Measurements from ENCODE around the gene HKDC1. TPM values are rescaled to one million over a fixed set of nuclear protein-coding genes. Genes with fewer than 3 reads are reported as not detected.
A peak's percentile ranks its signal among the peaks of the same experiment; 100 is the strongest.
"Not testable (repeated sequence)": the region's sequence is repeated elsewhere in the genome, so short reads cannot be mapped to it uniquely, and the experiment has no call there.

Gene HKDC1
- total and polyA plus RNA-seq, 11 donors = 0.11 to 0.19 (median 0.14) TPM; not detected in 8

GRCh38 chr10:69281507-69282413, 61.6 kb downstream of the HKDC1 start:
- peak; percentile 47 to 75 (median 60) for ATAC-seq
- peak overlapping the region in 3 of 12 donors; percentile 28 to 56 (median 47) for H3K27ac ChIP-seq
- no peaks in the 10 kb centered on the region for H3K36me3 ChIP-seq
- H3K27me3 ChIP-seq = no peaks in the 10 kb centered on the region
- intact Hi-C loops (cut with DNase I) = no loop called here
- WGBS, 4 donors = 52 to 61% (median 58%) methylated on average over 8 of the region's 8 CpGs
- no peak for DNase-seq
- peaks cover 0 to 26% (median 10%) of the 10 kb centered on the region in 12 donors for H3K4me1 ChIP-seq
- H3K9me3 ChIP-seq = no peaks in the 10 kb centered on the region
- no peak for TF ChIP-seq POLR2A (IDR thresholded peaks at IDR 0.05)
- no peak for TF ChIP-seq CTCF (IDR thresholded peaks at IDR 0.05)
- H3K4me3 ChIP-seq = no peak overlapping the region

GRCh38 chr10:69284402-69284801, 64.3 kb downstream of the HKDC1 start:
- DNase-seq; H3K27me3 ChIP-seq; intact Hi-C loops (cut with DNase I); H3K27ac ChIP-seq; H3K9me3 ChIP-seq; ATAC-seq; H3K4me3 ChIP-seq; H3K36me3 ChIP-seq: not testable (repeated sequence)
- 79 to 93% (median 82%) methylated on average over 6 of the region's 6 CpGs for WGBS, 4 donors
- peaks cover 0 to 16% (median 3%) of the 10 kb centered on the region in 12 donors for H3K4me1 ChIP-seq

- Histone ChIP-seq H3K4me1 (peaks cover 0 to 16% (median 3%) of the 10 kb centered on the region in 12 donors), H3K27me3 (no peaks in the 10 kb centered on the region), H3K9me3 (no peaks in the 10 kb centered on the region), H3K36me3 (no peaks in the 10 kb centered on the region), H3K27ac (no peak overlapping the region), H3K4me3 (no peak overlapping the region)
- no peak for ATAC-seq
- intact Hi-C loops (cut with DNase I) = no loop called here
- TF ChIP-seq POLR2A (IDR thresholded peaks at IDR 0.05) (no peak), CTCF (IDR thresholded peaks at IDR 0.05) (no peak)
- DNase-seq = no peak
- 68 to 79% (median 73%) methylated on average over 4 of the region's 4 CpGs for WGBS, 4 donors
Observed at GRCh38 chr10:69285699-69286098, 65.6 kb downstream of the HKDC1 start.

- H3K4me1 ChIP-seq = peaks cover 0 to 10% (median 1%) of the 10 kb centered on the region in 12 donors
- H3K27ac ChIP-seq = no peak overlapping the region
- H3K4me3 ChIP-seq = no peak overlapping the region
- 84 to 91% (median 86%) methylated on average over 4 of the region's 4 CpGs for whole genome bisulfite sequencing, 4 donors
- H3K27me3 ChIP-seq = no peaks in the 10 kb centered on the region
- no peaks in the 10 kb centered on the region for H3K36me3 ChIP-seq
- intact Hi-C loops (cut with DNase I) = no loop called here
- no peak for DNase-seq
- ATAC-seq = no peak
- TF ChIP-seq POLR2A (IDR thresholded peaks at IDR 0.05) = no peak
- no peak for TF ChIP-seq CTCF (IDR thresholded peaks at IDR 0.05)
- H3K9me3 ChIP-seq = no peaks in the 10 kb centered on the region
Observed at GRCh38 chr10:69287181-69287580, 67.0 kb downstream of the HKDC1 start.

Measured in heart left ventricle (tissue), 16 donors.